ENCODE data around the gene CCL19.
"Not testable (repeated sequence)": the region's sequence is repeated elsewhere in the genome, so short reads cannot be mapped to it uniquely, and the experiment has no call there.

CCL19 gene

DNA sequence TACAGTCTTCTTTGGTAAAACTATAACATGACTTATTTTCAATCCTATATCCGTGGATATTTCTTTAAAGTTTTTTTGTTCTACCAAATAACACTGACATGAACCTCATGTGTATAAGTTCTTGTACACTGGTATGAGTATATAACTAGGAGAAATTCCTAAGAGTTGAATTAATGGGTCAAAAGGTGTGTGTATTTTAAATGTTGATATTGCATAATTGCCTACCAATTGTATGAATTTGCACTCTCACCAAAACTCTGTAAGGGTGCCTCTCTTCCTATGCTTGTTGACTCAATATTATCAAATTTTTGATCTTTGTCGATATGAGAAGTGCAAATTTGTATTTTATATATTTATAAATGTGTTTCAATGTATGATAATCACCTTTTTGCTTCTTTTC, 41.8 kb upstream of the CCL19 start:
- no peaks in the 10 kb centered on the region for H3K27me3 ChIP-seq (ENCODE audit: insufficient read depth, low read length)
- no peak for DNase-seq
- H4K8ac ChIP-seq (ENCODE audit: low read depth, low read length): no peak overlapping the region
- no peak overlapping the region for H2BK5ac ChIP-seq (ENCODE audit: low read depth, low read length, poor library complexity)
- H3K4ac ChIP-seq (ENCODE audit: low read depth, low read length): no peak overlapping the region
- H3K9me3 ChIP-seq (ENCODE audit: insufficient read depth, low read depth, low read length): no peaks in the 10 kb centered on the region
- no CpG with 5 or more reads among the region's 2 CpGs for WGBS (ENCODE audit: extremely low coverage, insufficient coverage, insufficient read length)
- H3K79me1 ChIP-seq (ENCODE audit: low read length): no peaks in the 10 kb centered on the region
- H3K14ac ChIP-seq (ENCODE audit: low read length): no peak overlapping the region
- no peak overlapping the region for H4K91ac ChIP-seq (ENCODE audit: low read depth, low read length)
- no peak overlapping the region for H3K9ac ChIP-seq (ENCODE audit: low read length)
- no peak overlapping the region for H2AFZ ChIP-seq (ENCODE audit: insufficient read depth, low read length, poor library complexity)
- no peak overlapping the region for H4K12ac ChIP-seq (ENCODE audit: low read depth, low read length)
- no peak overlapping the region for H2BK12ac ChIP-seq (ENCODE audit: low read length)
- no peak overlapping the region for H3K4me2 ChIP-seq (ENCODE audit: low read length)
- no peaks in the 10 kb centered on the region for H3K79me2 ChIP-seq (ENCODE audit: control insufficient read depth, insufficient read depth, low read length, poor library complexity)
- no peak overlapping the region for H2AK5ac ChIP-seq (ENCODE audit: low read length)
- no peaks in the 10 kb centered on the region for H3K36me3 ChIP-seq (ENCODE audit: control insufficient read depth in 1 of 2, insufficient read depth in 2 of 2, low read length in 2 of 2)
- no peak overlapping the region for H3K27ac ChIP-seq (ENCODE audit: low read depth, low read length)
- H3K4me3 ChIP-seq (ENCODE audit: low read depth, low read length): no peak overlapping the region
- H3K18ac ChIP-seq (ENCODE audit: low read length): no peak overlapping the region
- no peaks in the 10 kb centered on the region for H3K4me1 ChIP-seq (ENCODE audit: control insufficient read depth in 1 of 2, insufficient read depth in 2 of 2, low read length in 2 of 2)
- H2BK120ac ChIP-seq (ENCODE audit: insufficient read depth, low read length, poor library complexity): no peak overlapping the region
- H3K23ac ChIP-seq (ENCODE audit: low read length): no peak overlapping the region

DNA sequence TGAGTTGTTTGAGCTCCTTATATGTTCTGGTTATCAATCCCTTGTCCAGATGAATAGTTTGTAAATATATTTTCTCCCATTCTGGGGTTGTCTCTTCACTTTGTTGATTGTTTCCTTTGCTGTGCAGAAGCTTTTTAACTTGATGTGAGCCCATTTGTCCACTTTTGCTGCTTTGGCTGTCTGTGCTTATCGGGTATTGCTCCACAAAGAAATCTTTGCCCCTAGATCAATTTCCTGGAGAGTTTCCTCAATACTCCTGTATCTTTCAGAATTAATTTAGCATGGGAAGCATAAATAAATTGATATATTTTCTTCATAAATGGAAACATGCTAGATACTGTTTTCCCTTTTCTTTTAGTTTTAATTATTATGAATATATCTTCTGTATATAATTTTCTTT, 41.4 kb upstream of the CCL19 start:
- Histone ChIP-seq H2AFZ (ENCODE audit: insufficient read depth, low read length, poor library complexity) (no peak overlapping the region), H3K23ac (ENCODE audit: low read length) (no peak overlapping the region), H3K18ac (ENCODE audit: low read length) (no peak overlapping the region), H3K79me1 (ENCODE audit: low read length) (no peaks in the 10 kb centered on the region), H3K27ac (ENCODE audit: low read depth, low read length) (no peak overlapping the region), H3K79me2 (ENCODE audit: control insufficient read depth, insufficient read depth, low read length, poor library complexity) (no peaks in the 10 kb centered on the region), H3K4me3 (ENCODE audit: low read depth, low read length) (no peak overlapping the region), H3K4me2 (ENCODE audit: low read length) (no peak overlapping the region), H3K14ac (ENCODE audit: low read length) (no peak overlapping the region), H2BK120ac (ENCODE audit: insufficient read depth, low read length, poor library complexity) (no peak overlapping the region), H3K9ac (ENCODE audit: low read length) (no peak overlapping the region), H2BK5ac (ENCODE audit: low read depth, low read length, poor library complexity) (no peak overlapping the region), H4K12ac (ENCODE audit: low read depth, low read length) (no peak overlapping the region), H4K91ac (ENCODE audit: low read depth, low read length) (no peak overlapping the region), H3K4me1 (ENCODE audit: control insufficient read depth in 1 of 2, insufficient read depth in 2 of 2, low read length in 2 of 2) (no peaks in the 10 kb centered on the region), H4K8ac (ENCODE audit: low read depth, low read length) (no peak overlapping the region), H2AK5ac (ENCODE audit: low read length) (no peak overlapping the region), H3K9me3 (ENCODE audit: insufficient read depth, low read depth, low read length) (no peaks in the 10 kb centered on the region), H3K36me3 (ENCODE audit: control insufficient read depth in 1 of 2, insufficient read depth in 2 of 2, low read length in 2 of 2) (no peaks in the 10 kb centered on the region), H3K4ac (ENCODE audit: low read depth, low read length) (no peak overlapping the region), H3K27me3 (ENCODE audit: insufficient read depth, low read length) (no peaks in the 10 kb centered on the region), H2BK12ac (ENCODE audit: low read length) (no peak overlapping the region)
- WGBS (ENCODE audit: extremely low coverage, insufficient coverage, insufficient read length): no CpG with 5 or more reads among the region's 1 CpG
- no peak for DNase-seq

DNA sequence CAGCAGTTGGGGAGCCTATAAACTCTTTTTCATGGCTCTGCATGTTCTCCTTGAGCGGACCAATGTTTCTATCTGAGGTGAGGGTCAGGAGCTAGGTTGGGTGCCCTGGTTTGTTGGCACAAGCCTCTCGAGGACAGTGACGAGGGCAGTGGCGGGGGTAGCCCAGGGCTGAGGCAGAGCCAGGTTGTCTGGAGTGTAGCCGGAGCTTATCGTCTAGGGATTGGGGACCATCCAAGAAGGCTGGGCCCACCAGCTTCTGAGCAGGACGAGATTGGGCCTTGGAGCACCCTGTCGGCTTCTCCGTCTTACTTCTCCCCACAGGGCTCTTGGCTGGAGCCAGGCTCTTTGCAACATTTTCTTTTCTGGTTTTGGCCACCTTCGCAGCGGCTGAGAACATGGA, 32.1 kb upstream of the CCL19 start:
- Histone ChIP-seq H3K79me2 (ENCODE audit: control insufficient read depth, insufficient read depth, low read length, poor library complexity) (no peaks in the 10 kb centered on the region), H3K4ac (ENCODE audit: low read depth, low read length) (no peak overlapping the region), H4K91ac (ENCODE audit: low read depth, low read length) (no peak overlapping the region), H3K36me3 (ENCODE audit: control insufficient read depth in 1 of 2, insufficient read depth in 2 of 2, low read length in 2 of 2) (no peaks in the 10 kb centered on the region), H3K9me3 (ENCODE audit: insufficient read depth, low read depth, low read length) (peaks cover 2% of the 10 kb centered on the region), H3K18ac (ENCODE audit: low read length) (no peak overlapping the region), H3K27me3 (ENCODE audit: insufficient read depth, low read length) (no peaks in the 10 kb centered on the region), H2BK5ac (ENCODE audit: low read depth, low read length, poor library complexity) (no peak overlapping the region), H3K27ac (ENCODE audit: low read depth, low read length) (no peak overlapping the region), H3K4me3 (ENCODE audit: low read depth, low read length) (no peak overlapping the region), H3K9ac (ENCODE audit: low read length) (no peak overlapping the region), H3K23ac (ENCODE audit: low read length) (no peak overlapping the region), H2BK12ac (ENCODE audit: low read length) (no peak overlapping the region), H4K12ac (ENCODE audit: low read depth, low read length) (no peak overlapping the region), H3K4me2 (ENCODE audit: low read length) (no peak overlapping the region), H2AK5ac (ENCODE audit: low read length) (no peak overlapping the region), H3K79me1 (ENCODE audit: low read length) (no peaks in the 10 kb centered on the region), H4K8ac (ENCODE audit: low read depth, low read length) (no peak overlapping the region), H2BK120ac (ENCODE audit: insufficient read depth, low read length, poor library complexity) (no peak overlapping the region), H3K4me1 (ENCODE audit: control insufficient read depth in 1 of 2, insufficient read depth in 2 of 2, low read length in 2 of 2) (no peaks in the 10 kb centered on the region), H3K14ac (ENCODE audit: low read length) (no peak overlapping the region), H2AFZ (ENCODE audit: insufficient read depth, low read length, poor library complexity) (no peak overlapping the region)
- DNase-seq: no peak
- no CpG with 5 or more reads among the region's 11 CpGs for WGBS (ENCODE audit: extremely low coverage, insufficient coverage, insufficient read length)

DNA sequence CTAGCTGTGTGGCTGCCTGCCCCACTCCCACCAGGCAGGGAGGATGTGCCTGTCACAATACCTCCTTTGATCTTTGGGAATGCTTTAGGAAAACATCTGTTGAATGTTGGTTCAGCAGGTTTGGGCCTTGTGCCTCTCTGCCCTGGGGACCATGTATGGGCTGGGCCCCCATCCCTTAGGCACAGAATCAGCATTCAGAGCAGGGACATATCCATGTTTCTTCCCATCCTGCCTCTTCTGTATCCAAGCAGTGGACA, 28.6 kb upstream of the CCL19 start:
- not testable (repeated sequence) for H3K36me3 ChIP-seq (ENCODE audit: control insufficient read depth in 1 of 2, insufficient read depth in 2 of 2, low read length in 2 of 2); H3K9ac ChIP-seq (ENCODE audit: low read length); H3K9me3 ChIP-seq (ENCODE audit: insufficient read depth, low read depth, low read length); H3K18ac ChIP-seq (ENCODE audit: low read length); H2AFZ ChIP-seq (ENCODE audit: insufficient read depth, low read length, poor library complexity); H2BK120ac ChIP-seq (ENCODE audit: insufficient read depth, low read length, poor library complexity); H3K4me3 ChIP-seq (ENCODE audit: low read depth, low read length); H4K12ac ChIP-seq (ENCODE audit: low read depth, low read length); H3K27ac ChIP-seq (ENCODE audit: low read depth, low read length); H4K91ac ChIP-seq (ENCODE audit: low read depth, low read length); H3K4me2 ChIP-seq (ENCODE audit: low read length); H2BK5ac ChIP-seq (ENCODE audit: low read depth, low read length, poor library complexity); H3K4ac ChIP-seq (ENCODE audit: low read depth, low read length); H3K23ac ChIP-seq (ENCODE audit: low read length); H3K79me1 ChIP-seq (ENCODE audit: low read length); H2AK5ac ChIP-seq (ENCODE audit: low read length); H2BK12ac ChIP-seq (ENCODE audit: low read length); H3K27me3 ChIP-seq (ENCODE audit: insufficient read depth, low read length); H4K8ac ChIP-seq (ENCODE audit: low read depth, low read length); DNase-seq; H3K79me2 ChIP-seq (ENCODE audit: control insufficient read depth, insufficient read depth, low read length, poor library complexity); H3K14ac ChIP-seq (ENCODE audit: low read length); H3K4me1 ChIP-seq (ENCODE audit: control insufficient read depth in 1 of 2, insufficient read depth in 2 of 2, low read length in 2 of 2)

Measured in trophoblast cell (in vitro differentiated cells and primary cell).